ENCODE data around the gene UMAD1.

DNA sequence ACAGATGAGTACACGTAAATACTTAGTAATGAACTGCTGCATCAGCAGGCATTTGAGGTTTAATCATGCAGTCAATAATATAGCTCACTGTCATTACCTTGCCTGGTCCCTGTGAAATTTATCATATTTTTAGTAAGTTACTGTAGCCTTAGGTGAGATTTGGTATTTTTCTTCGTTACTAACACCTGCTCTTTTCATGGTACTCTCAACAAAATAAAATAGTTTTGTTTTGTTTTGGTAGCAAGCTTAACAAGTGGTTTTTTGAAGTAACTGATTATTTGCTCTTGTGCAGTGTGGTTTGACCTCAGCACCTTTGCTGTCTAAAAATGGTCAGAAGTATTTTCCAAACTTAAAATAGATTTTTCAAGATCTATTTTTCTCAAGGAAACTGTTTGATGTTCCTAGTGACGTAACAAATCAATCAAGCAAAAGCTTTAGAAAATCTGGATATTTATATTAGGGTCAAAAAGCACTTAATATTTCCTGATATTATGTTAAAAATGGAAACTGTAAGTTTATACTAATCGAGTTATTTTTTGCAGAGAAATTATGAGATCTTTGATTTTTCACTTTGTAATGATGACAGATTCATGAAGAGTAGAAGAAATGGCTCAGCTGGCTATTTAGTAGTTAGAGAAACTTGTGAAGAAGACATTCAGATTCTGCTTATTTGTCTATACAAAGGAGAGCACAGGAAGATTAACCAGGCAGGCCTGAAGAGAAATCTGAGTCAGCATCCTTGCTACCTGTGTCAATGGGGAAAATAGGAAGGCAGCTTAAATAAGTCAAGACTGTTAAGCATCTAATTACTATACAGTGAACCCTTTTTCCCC lies 98.9 kb downstream of the UMAD1 start:
- TF ChIP-seq, protein P1, sequence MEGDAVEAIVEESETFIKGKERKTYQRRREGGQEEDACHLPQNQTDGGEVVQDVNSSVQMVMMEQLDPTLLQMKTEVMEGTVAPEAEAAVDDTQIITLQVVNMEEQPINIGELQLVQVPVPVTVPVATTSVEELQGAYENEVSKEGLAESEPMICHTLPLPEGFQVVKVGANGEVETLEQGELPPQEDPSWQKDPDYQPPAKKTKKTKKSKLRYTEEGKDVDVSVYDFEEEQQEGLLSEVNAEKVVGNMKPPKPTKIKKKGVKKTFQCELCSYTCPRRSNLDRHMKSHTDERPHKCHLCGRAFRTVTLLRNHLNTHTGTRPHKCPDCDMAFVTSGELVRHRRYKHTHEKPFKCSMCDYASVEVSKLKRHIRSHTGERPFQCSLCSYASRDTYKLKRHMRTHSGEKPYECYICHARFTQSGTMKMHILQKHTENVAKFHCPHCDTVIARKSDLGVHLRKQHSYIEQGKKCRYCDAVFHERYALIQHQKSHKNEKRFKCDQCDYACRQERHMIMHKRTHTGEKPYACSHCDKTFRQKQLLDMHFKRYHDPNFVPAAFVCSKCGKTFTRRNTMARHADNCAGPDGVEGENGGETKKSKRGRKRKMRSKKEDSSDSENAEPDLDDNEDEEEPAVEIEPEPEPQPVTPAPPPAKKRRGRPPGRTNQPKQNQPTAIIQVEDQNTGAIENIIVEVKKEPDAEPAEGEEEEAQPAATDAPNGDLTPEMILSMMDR (IDR thresholded peaks at IDR 0.05; ENCODE audit: borderline replicate concordance, extremely low read depth, low read length, poor library complexity, severe bottlenecking), result no peak
- no peak for TF ChIP-seq EZH2 (IDR thresholded peaks at IDR 0.05; ENCODE audit: borderline replicate concordance, low read depth, low read length, severe bottlenecking)

Measured in DND-41 (cell line).